Glutamatergic neuron (in vitro differentiated cells): ENCODE results near the gene HSPB9. TPM values are rescaled to one million over a fixed set of nuclear protein-coding genes. Genes with fewer than 3 reads are reported as not detected.

Experiments used
- DNase-seq: peaks from one replicate; pipeline ENCODE4 v3.0.0; 2022
- H3K27ac Mint-ChIP-seq: one replicate; pipeline ENCODE4 v1.8.0; 2020; ENCODE audit warnings: mild to moderate bottlenecking, mixed read lengths, inconsistent platforms; ENCODE audit not compliant: unreplicated experiment
- H3K27me3 Mint-ChIP-seq: one replicate; pipeline ENCODE4 v1.8.0; 2020; ENCODE audit warnings: mild to moderate bottlenecking, moderate library complexity, mixed read lengths, inconsistent platforms; ENCODE audit not compliant: unreplicated experiment
- H3K36me3 Mint-ChIP-seq: one replicate; pipeline ENCODE4 v1.8.0; 2020; ENCODE audit warnings: mild to moderate bottlenecking, mixed read lengths, inconsistent platforms; ENCODE audit not compliant: unreplicated experiment
- H3K4me1 Mint-ChIP-seq: one replicate; pipeline ENCODE4 v1.8.0; 2020; ENCODE audit warnings: mild to moderate bottlenecking, low read depth, mixed read lengths, inconsistent platforms; ENCODE audit not compliant: unreplicated experiment
- H3K4me3 Mint-ChIP-seq: one replicate; pipeline ENCODE4 v1.8.0; 2020; ENCODE audit warnings: mild to moderate bottlenecking, mixed read lengths, inconsistent platforms; ENCODE audit not compliant: unreplicated experiment
- H3K9me3 Mint-ChIP-seq: one replicate; pipeline ENCODE4 v1.8.0; 2020; ENCODE audit warnings: mild to moderate bottlenecking, moderate library complexity, mixed read lengths, inconsistent platforms; ENCODE audit not compliant: unreplicated experiment
- CTCF ChIP-seq: fragments of 200-600 bp; sonication (generic); IDR thresholded peaks from one replicate; pipeline ENCODE4 v1.5.0; 2021; ENCODE audit not compliant: partially characterized antibody, unreplicated experiment
- total RNA-seq: library from RNA; stranded (reverse); fragmentation: NEBNext Ultra II Directional; extraction: Animal tissue kit (Norgen Biotek cat#: 25700); gene quantifications from one replicate; pipeline ENCODE4 v1.2.1, GENCODE V29; 2021; ENCODE audit not compliant: unreplicated experiment

HSPB9 gene
- total RNA-seq, 1 donor from 2014 or later: 0.44 TPM

- H3K27ac Mint-ChIP-seq: no peak overlapping the region
- DNase-seq: no peak
- H3K36me3 Mint-ChIP-seq: peaks cover 4% of the 10 kb centered on the region
- H3K9me3 Mint-ChIP-seq: no peaks in the 10 kb centered on the region
- peaks cover 6% of the 10 kb centered on the region for H3K27me3 Mint-ChIP-seq
- no peak for TF ChIP-seq CTCF
- H3K4me3 Mint-ChIP-seq: no peak overlapping the region
- H3K4me1 Mint-ChIP-seq: peaks cover 15% of the 10 kb centered on the region
These were observed 4.8 kb downstream of the HSPB9 start for GRCh38 chr17:42127414-42127813.

- Mint-ChIP-seq H3K36me3 (peaks cover 4% of the 10 kb centered on the region), H3K27ac (no peak overlapping the region), H3K9me3 (no peaks in the 10 kb centered on the region), H3K4me3 (no peak overlapping the region), H3K4me1 (peaks cover 24% of the 10 kb centered on the region), H3K27me3 (peaks cover 5% of the 10 kb centered on the region)
- no peak for DNase-seq
- no peak for TF ChIP-seq CTCF
These were observed 6.7 kb downstream of the HSPB9 start for GRCh38 chr17:42129109-42129837.

- Mint-ChIP-seq H3K36me3 (peaks cover 4% of the 10 kb centered on the region), H3K4me1 (peaks cover 24% of the 10 kb centered on the region), H3K27me3 (peaks cover 5% of the 10 kb centered on the region), H3K27ac (no peak overlapping the region), H3K4me3 (no peak overlapping the region), H3K9me3 (no peaks in the 10 kb centered on the region)
- no peak for DNase-seq
- TF ChIP-seq CTCF: no peak
These were observed 7.8 kb downstream of the HSPB9 start for GRCh38 chr17:42130310-42130936.

GRCh38 chr17:42131232-42131631, 8.6 kb downstream of the HSPB9 start:
- peaks cover 3% of the 10 kb centered on the region for H3K27me3 Mint-ChIP-seq
- DNase-seq: no peak
- H3K4me3 Mint-ChIP-seq: peak overlapping the region; percentile 16
- H3K4me1 Mint-ChIP-seq: peaks cover 24% of the 10 kb centered on the region
- H3K36me3 Mint-ChIP-seq: peaks cover 4% of the 10 kb centered on the region
- H3K27ac Mint-ChIP-seq: no peak overlapping the region
- no peaks in the 10 kb centered on the region for H3K9me3 Mint-ChIP-seq
- no peak for TF ChIP-seq CTCF

- no peak for TF ChIP-seq CTCF
- Mint-ChIP-seq H3K27ac (no peak overlapping the region), H3K36me3 (peaks cover 4% of the 10 kb centered on the region), H3K9me3 (no peaks in the 10 kb centered on the region), H3K4me3 (no peak overlapping the region), H3K27me3 (peaks cover 2% of the 10 kb centered on the region), H3K4me1 (peaks cover 24% of the 10 kb centered on the region)
- DNase-seq: no peak
These were observed 9.4 kb downstream of the HSPB9 start for GRCh38 chr17:42131981-42132432.
